SJSA1 (cell line): ENCODE measurements around the gene ZDHHC8. TPM values are rescaled to one million over a fixed set of nuclear protein-coding genes. Genes with fewer than 3 reads are reported as not detected.

Source experiments
- DNase-seq, 2 experiments: peaks; one replicate each; pipeline ENCODE4 v3.0.0-alpha.2; 2015 to 2020; ENCODE audit warnings: low spot score in 2 of 2, low read depth in 1 of 2
- H3K27ac ChIP-seq: fragments of 250-450 bp; sonication (Bioruptor Pico); 2 replicates; pipeline ENCODE4 v1.5.1; 2020; ENCODE audit warnings: mild to moderate bottlenecking, moderate library complexity
- H3K27me3 ChIP-seq: fragments of 250-450 bp; sonication (Bioruptor Pico); replicated peaks from 2 replicates; pipeline ENCODE4 v1.5.1; 2020; ENCODE audit warnings: mild to moderate bottlenecking, moderate library complexity
- H3K36me3 ChIP-seq: fragments of 250-450 bp; sonication (Bioruptor Pico); 2 replicates; pipeline ENCODE4 v1.5.1; 2020; ENCODE audit warnings: mild to moderate bottlenecking
- H3K4me1 ChIP-seq: fragments of 250-450 bp; sonication (Bioruptor Pico); replicated peaks from 2 replicates; pipeline ENCODE4 v1.6.1; 2021; ENCODE audit warnings: mild to moderate bottlenecking
- H3K4me3 ChIP-seq: fragments of 250-450 bp; sonication (Bioruptor Pico); 2 replicates; pipeline ENCODE4 v1.5.1; 2020; ENCODE audit warnings: mild to moderate bottlenecking
- H3K9me3 ChIP-seq: fragments of 250-450 bp; sonication (Bioruptor Pico); replicated peaks from 2 replicates; pipeline ENCODE4 v1.5.1; 2020; ENCODE audit warnings: mild to moderate bottlenecking
- total RNA-seq: library from RNA; depleted of rRNA; stranded (reverse); fragments of >200 nt; shearing (Covaris generic); gene quantifications from 2 replicates; pipeline ENCODE4 v1.2.3, GENCODE V29; 2014

Gene ZDHHC8
- total RNA-seq, 1 experiment from 2014 or later, result 9.0 TPM

DNA sequence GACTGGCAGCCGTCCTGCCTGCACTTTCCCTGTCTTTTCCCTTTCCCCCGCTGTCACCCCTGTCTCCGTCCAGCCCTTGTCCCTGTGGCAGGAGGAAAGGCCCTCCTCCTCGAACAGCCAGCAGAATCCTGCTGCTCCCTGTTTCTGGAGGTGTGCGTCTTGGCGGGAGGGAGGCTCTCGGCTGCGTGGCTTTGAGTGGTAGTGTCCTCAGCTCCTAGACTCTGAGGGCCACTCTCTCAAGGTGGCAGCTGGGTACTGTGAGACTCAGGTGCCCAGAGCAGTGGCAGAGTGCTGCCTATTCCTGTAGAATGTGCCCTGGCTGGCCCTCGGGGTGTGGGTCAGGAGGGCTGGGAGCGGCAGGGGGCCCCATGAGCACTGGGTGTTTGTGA, 24.8 kb upstream of the ZDHHC8 start:
- DNase-seq, result no peak
- H3K4me1 ChIP-seq, result no peaks in the 10 kb centered on the region
- H3K36me3 ChIP-seq, result peaks cover 100% of the 10 kb centered on the region
- H3K27ac ChIP-seq, result no peak overlapping the region
- no peak overlapping the region for H3K4me3 ChIP-seq
- no peaks in the 10 kb centered on the region for H3K27me3 ChIP-seq
- H3K9me3 ChIP-seq, result no peaks in the 10 kb centered on the region

DNA sequence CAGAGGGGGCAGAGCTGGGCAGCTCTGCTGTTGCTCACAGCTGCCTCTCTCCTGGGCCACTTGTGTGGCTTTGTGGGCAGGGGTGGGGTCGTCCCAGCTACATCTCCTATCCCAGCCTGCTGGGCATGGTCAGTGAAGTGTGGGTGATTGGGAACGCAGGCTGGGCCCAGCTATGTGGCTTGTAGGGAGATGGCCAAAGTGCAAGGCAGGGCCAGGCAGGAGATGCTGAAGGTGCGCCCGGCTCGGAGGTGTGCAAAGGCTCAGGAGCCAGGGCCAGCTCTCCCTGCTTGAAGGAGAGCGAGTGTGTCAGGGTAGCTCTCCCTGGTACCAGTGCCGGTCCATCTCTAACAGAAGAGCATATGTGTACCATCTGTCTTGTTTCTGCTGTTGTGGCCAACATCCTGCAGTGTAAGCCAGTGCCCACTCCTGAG, 24.1 kb upstream of the ZDHHC8 start:
- H3K27me3 ChIP-seq, result no peaks in the 10 kb centered on the region

DNA sequence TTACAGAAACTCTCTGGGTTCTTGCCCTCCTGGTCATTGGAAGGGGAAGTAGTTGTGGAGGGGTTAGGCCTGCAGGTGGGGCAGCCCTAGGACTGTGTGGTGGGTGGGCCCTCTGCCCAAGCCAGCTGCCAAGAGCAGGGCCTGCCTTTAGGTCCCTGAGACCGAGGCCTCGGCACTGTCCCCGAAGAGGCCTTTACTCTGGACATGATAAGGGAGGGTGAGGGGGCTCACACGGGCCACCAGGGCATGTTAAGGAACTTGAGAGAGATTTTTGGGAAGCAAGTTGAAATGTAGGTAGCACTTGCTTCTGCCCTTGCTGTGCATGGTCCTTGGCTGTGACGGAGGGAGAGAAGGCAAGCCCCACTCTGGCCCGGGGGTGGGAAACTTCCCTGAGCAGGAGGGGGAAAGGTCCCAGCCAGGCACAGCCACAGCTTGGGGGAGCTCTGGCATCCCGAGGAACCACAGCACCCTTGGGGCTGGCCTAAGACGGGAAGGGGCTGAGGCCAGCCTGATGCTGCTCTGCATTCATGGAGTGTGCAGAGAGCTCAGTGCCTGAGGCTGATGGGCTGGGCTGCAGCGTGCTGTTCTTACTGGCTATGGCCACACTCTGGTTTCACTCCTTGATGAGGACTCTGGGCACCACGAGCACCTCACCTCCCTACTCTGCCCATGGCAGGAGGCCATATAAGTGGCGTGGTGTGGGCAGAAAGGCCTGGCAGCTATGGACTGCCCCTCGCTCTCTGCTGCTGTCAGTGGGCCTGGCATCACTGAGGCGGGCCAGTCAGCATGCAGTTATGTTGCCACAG, 23.4 kb upstream of the ZDHHC8 start:
- DNase-seq, result no peak
- H3K4me1 ChIP-seq, result no peaks in the 10 kb centered on the region
- no peaks in the 10 kb centered on the region for H3K27me3 ChIP-seq
- no peak overlapping the region for H3K4me3 ChIP-seq
- no peaks in the 10 kb centered on the region for H3K9me3 ChIP-seq
- peaks cover 100% of the 10 kb centered on the region for H3K36me3 ChIP-seq
- H3K27ac ChIP-seq, result no peak overlapping the region

More for the DNA sequence above, 24.1 kb upstream of the ZDHHC8 start:
- no peaks in the 10 kb centered on the region for H3K4me1 ChIP-seq
- no peaks in the 10 kb centered on the region for H3K9me3 ChIP-seq
- no peak overlapping the region for H3K27ac ChIP-seq
- DNase-seq, result no peak
- H3K36me3 ChIP-seq, result peaks cover 100% of the 10 kb centered on the region
- H3K4me3 ChIP-seq, result no peak overlapping the region

DNA sequence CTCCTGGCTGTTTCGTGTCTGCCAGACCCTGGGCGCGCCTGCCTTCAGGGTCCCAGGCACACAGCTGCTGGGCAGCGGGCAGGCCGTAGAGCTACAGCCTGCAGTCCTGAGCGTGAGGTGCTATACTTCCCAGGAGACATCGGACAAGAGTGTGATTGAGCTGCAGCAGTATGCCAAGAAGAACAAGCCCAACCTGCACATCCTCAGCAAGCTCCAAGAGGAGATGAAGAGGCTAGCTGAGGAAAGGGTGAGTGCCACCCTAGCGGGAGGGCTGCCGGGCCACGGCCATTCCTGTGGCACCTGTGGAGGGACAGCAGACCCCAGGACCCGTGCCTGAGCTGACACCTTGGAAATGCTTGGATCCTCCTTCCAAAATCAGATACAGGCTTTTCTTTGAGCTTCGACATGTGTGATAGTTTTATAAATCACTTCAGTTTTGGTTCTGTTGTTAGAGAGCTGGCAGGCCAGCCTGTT, 22.8 kb upstream of the ZDHHC8 start:
- H3K4me3 ChIP-seq, result no peak overlapping the region
- no peaks in the 10 kb centered on the region for H3K27me3 ChIP-seq
- H3K4me1 ChIP-seq, result no peaks in the 10 kb centered on the region
- no peak for DNase-seq
- H3K27ac ChIP-seq, result no peak overlapping the region
- peaks cover 98% of the 10 kb centered on the region for H3K36me3 ChIP-seq
- no peaks in the 10 kb centered on the region for H3K9me3 ChIP-seq

DNA sequence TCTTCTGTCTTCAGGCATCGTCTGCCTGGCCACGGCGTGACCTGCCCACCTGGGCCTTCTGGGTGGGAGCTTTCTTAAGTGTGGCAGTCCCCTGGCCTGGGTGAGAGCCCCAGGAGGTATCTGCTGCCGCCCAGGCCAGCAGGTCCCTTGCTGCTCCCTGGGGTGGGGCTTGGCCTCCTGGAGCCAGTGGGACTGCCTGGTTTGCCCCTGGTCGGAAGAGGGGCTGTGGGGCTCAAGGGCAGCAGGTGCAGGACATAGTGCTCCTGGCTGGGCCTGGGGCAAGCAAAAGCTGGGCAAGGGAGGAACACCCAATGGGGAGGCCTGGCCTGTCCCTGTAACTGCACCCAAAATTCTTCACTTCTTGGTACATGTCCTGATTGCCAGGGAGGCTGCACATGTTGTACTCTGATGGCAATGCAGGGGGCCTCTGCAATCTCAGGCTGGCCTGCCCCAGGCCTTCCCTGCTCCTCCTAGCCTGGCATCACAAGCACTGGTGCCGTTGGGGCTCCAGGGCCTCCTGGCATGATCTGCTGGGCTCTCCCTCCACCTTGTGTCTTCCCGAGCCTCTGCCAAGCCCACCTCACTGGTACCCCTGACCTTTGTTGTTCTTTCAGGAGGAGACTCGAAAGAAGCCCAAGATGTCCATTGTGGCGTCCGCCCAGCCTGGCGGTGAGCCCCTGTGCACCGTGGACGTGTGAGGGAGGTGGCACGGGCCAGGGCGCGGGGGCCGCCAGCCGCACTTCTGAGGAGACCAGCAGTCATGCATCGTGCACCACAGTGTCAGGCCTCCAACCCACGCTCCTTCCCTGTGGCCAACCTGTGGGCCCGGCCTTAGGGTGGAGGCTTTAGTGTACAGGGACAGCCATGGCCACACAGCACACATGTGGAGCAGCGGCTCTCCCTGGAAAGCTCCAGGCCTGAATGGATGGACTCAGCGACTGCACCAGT, 21.9 kb upstream of the ZDHHC8 start:
- Histone ChIP-seq H3K4me1 (no peaks in the 10 kb centered on the region), H3K27me3 (no peaks in the 10 kb centered on the region), H3K4me3 (no peak overlapping the region), H3K9me3 (no peaks in the 10 kb centered on the region), H3K36me3 (peaks cover 98% of the 10 kb centered on the region), H3K27ac (no peak overlapping the region)
- DNase-seq, result no peak

DNA sequence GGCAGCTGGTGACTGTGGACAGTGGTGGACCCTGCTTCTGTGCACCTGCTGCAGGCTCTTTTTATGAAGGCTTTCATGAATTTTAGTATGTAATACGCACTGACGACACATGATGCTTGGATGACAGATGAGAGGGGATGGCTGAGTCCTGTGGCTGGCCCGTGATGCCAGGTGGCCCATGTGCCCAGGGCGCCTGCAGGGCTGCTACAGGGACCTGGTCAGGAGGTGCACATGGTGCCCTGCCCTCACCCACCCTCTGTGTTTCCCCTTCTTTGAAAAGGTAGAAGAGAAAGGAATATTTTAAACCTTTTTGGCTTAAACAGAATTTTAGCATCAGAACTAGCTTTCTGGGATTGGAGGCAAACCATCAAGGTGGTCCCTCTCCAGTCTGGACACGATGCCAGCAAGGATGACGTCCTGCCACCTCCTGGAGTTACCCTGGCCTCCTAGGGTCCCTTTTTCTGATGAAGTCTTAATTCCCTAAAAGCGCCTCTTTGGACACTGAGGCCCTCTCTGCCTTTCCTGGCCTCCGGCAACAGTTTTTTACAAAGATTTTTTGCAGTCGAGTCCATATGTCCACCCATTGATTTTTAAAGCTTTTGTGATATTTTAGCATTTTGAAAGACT, 21.1 kb upstream of the ZDHHC8 start:
- peaks cover 98% of the 10 kb centered on the region for H3K36me3 ChIP-seq

DNA sequence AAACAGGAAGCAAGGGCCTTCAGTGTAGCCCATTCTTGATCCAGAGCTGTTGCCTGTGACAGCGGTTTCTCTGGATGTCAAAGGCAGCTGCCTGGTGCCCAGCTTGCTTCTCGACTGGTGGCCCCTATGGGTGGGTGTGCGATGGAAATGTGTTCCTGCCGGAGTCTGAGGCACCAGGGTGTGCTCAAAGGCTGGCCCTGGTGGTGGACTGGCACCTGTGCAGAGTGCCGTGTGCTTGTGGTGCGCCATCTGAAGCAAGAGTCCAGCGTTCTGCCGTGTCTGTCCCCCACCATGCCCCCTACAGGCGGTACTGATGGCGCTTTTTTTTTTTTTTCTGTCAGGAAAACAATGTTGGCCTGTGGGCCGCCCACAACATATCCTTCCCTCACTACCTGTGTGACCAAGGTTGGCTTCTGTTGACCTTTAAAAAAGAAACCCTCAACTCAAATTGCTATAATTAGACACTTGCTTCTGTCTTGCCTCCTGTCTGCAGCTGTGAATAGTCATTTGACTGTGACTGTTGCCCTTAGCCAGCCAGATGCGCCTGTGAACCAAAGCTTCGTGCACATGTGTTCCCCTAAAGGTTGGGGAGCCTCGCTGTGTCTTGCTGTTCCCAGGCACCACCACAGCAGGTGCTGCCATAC, 20.4 kb upstream of the ZDHHC8 start:
- peaks cover 98% of the 10 kb centered on the region for H3K36me3 ChIP-seq
- no peak overlapping the region for H3K4me3 ChIP-seq
- no peak overlapping the region for H3K27ac ChIP-seq
- no peaks in the 10 kb centered on the region for H3K9me3 ChIP-seq
- H3K4me1 ChIP-seq, result peaks cover 8% of the 10 kb centered on the region
- no peak for DNase-seq
- H3K27me3 ChIP-seq, result no peaks in the 10 kb centered on the region

More for the DNA sequence above, 21.1 kb upstream of the ZDHHC8 start:
- Histone ChIP-seq H3K4me3 (no peak overlapping the region), H3K27me3 (no peaks in the 10 kb centered on the region), H3K4me1 (peaks cover 2% of the 10 kb centered on the region), H3K9me3 (no peaks in the 10 kb centered on the region), H3K27ac (no peak overlapping the region)
- DNase-seq, result no peak

DNA sequence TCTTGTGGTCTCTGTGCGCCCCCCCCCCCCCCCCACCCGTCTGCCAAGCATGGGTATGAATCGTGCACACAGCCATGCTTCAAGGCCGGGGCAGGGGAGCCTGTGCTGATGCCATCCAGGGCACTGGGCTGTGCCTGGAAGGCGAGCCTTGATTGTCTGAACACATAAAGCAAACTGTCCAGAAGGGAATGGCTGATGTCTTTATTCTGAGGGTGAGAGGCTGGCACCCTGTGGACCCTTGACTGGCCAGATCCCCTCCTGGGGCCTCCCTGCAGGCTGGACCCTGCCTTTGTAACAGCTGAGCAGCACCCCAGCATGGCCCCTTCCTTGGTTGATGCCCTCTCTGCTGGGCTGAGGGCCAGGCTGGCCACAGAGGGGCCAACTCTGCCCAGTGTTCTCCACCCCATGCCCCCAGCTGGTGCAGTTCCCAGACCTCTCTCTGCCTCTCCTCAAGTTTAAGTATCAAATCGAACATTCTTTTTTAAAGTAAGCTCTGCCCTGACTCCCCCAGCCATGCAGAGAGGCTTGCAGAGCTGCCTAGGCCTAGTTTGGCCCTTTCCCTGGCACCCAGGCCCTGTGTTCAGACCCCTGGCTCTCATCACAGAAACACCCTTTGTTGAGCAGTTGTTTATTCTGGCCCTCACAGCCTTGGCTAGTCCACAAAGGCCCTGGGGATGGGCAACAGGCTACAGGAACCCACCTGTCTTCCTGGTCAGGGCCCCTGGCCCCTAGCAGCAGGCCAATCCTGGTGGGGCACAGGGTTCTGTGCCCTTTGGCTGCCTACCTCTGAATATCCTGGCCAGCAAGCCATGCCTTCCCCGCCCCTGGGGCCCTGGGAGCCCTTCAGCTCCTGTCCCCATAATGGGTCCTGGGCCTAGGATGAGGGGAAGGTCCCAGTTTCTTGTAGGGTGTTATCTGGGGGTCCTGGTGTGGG, 19.6 kb upstream of the ZDHHC8 start:
- H3K4me1 ChIP-seq, result peaks cover 11% of the 10 kb centered on the region
- H3K4me3 ChIP-seq, result no peak overlapping the region
- H3K9me3 ChIP-seq, result no peaks in the 10 kb centered on the region
- DNase-seq, result no peak
- H3K27ac ChIP-seq, result no peak overlapping the region
- no peaks in the 10 kb centered on the region for H3K27me3 ChIP-seq
- H3K36me3 ChIP-seq, result peaks cover 96% of the 10 kb centered on the region

DNA sequence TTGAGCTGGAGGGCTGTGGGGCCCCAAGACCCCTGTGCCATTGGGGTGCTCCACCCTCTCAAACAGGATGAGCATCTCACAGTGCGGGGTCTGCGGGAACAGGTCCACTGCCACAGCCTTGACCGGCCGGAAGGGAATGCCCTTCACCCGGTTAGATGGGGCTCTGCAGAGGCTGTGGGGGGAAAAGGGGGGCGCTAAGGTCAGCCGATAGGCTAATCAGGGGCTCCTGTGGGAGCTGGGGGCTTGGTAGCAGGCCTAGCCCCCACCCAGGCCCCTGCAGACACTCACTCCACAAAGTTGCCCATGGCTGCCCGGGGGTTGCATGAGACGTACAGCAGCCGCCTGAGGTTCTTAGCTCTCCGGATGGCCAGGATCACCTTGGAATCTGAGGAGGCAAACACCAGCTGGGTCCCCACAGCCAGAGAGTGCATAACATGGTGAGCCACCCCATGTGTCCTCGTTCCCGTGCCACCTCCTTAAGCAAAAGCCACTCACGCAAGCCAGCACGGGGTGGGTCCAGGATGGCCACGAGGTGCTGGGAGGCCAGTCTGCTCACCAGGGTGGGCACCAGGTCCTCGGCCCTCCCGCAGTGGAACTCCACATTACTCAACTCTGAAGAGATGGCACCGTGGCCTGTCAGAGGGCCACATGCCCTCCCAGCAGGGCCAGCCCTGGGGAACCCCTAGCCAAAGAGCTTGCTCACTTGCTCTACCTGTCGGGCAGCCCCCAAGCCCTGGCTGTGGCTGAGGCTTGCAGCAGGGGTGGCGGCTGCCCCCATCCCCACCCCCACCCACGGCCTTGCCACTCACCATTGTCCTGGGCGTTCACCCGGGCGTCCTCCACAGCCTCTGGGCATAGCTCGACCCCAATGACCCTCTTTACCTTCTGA, 18.7 kb upstream of the ZDHHC8 start:
- Histone ChIP-seq H3K4me1 (peaks cover 11% of the 10 kb centered on the region), H3K9me3 (no peaks in the 10 kb centered on the region), H3K4me3 (no peak overlapping the region), H3K36me3 (peaks cover 90% of the 10 kb centered on the region), H3K27me3 (no peaks in the 10 kb centered on the region), H3K27ac (no peak overlapping the region)
- DNase-seq, result no peak

DNA sequence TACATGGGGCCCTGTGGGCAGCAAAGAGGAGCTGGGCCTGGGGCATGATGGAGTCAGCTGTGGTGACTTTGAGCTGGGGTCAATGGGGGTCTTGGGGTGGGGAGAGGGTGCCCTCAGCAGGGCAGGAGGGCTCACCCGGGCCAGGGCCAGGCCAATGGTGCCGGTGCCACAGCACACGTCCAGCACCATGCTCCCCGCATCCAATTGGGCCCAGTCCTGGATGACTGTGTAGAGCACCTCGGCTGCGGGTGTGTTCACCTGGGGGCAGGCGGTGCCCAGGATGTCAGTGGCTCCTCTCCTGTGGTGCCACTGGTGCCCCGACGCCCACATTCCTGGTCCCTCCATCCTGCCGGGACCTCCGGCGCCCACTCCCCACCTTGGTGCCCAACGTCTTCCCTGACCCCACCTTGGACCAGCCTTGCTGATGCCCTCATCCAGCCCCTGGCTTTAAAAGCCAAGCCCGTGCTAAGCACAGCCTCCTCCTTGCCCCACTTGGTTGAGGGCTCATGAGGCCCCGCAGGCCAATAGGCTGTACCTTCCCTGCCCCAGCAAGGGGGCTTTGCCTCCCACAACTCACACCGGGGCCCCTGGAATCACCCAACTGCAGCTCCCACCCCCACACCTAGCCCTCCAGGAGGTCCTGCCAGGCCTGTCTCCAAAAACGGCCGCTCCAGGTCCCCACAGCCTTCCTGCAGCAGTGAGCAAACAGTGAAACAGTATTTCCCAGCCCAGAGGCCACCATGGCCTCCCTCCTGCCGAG, 17.9 kb upstream of the ZDHHC8 start:
- H3K36me3 ChIP-seq, result peaks cover 90% of the 10 kb centered on the region
- no peak overlapping the region for H3K27ac ChIP-seq
- no peaks in the 10 kb centered on the region for H3K27me3 ChIP-seq
- H3K4me1 ChIP-seq, result peaks cover 15% of the 10 kb centered on the region
- no peak for DNase-seq
- no peaks in the 10 kb centered on the region for H3K9me3 ChIP-seq
- no peak overlapping the region for H3K4me3 ChIP-seq
